Activated naive CD4-positive, alpha-beta T cell treated with anti-CD3 and anti-CD28 coated beads, Interleukin-2, amount 50 U/mL, for 16 hours (primary cell): Measurements from ENCODE around the gene ROBO1.
"Not testable (repeated sequence)": the region's sequence is repeated elsewhere in the genome, so short reads cannot be mapped to it uniquely, and the experiment has no call there.

Experiments used
- DNase-seq: peaks from one replicate; pipeline ENCODE4 v3.0.0-alpha.2; 2020

Gene ROBO1

DNA sequence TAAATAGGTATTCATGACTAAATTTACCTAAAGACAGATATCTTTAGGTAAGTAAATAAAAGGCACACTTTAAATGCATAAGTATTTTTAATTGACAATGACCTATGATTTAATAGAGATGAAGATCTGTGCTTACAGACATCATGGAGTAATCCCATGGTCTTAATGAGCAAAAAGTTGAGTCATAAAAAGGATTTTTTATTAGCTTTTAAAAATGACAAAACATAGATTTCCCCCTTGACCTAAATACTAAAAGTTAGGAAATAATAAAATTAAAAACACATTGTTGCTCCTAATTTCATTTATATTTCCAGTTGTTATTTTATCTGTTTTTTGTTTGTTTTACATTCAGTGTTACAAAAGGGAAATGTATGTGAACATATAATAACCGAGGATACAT lies 1005.7 kb downstream of the ROBO1 start:
- DNase-seq, result no peak

DNA sequence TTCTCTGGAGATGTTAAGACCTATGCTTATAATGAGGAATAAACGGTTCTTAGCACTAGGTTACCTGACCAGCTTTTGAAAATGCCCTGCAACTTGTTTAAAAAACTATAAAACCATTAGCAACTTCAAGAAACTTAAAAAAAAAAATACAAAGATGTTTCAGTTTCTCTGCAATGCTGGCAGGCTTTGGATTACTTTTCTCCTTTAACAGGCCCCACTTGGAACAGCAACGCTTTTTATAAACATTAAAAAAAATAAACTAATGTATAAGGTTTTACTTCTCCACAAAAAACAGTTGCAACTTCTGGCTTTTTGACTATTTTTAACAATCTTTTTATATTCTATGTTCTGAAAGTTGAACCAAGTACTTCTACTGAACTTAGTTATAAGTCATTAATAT lies 1006.7 kb downstream of the ROBO1 start:
- no peak for DNase-seq

DNA sequence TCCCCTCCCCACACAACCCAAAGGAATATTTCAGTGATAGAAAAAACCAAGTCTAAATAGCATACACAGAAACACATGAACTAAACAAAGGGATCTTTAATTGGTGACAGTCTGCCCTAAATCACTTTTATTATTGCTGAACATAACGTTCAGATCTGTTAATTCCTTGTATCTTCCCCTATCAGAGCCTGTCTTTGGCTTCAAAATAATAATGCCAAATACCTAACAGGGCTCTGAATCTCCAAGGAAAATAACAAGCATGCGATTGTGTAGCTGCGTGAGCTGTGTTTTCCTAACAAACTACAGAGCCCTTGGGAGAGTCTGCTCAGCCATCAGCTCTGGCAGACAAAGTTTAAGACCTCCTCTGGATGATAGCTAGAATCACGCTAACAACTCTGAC lies 1010.1 kb downstream of the ROBO1 start:
- DNase-seq, result no peak

DNA sequence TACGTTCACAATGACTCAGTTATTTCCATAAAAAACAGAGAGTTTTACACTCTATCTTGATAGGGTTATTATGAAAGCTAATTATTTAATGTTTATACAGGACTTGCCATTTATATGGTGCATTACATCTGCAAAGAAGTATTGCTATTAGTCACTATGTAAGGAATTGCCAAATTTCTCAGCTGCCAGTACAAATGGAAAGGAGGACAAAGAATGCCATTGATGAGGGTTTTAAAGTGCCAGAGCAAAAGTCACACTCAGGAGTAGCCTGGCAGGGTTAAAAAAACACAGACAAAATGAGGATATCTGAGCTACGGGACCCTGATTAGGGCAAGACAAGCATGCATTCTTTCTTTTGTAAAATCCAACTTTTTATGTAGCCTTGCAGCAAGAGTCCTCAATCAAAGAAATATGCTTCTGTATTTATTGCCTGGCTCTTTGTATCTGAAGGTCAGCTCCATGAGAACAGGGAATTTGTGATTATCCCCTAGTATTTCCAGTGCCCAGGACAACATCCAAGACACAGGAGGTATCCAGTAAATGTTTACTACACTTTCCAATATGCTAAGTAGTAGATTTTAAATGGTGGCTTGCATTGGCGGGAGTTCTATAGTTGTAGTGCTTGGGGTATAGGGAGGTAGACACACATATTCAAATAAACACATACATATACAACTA lies 1013.6 kb downstream of the ROBO1 start:
- DNase-seq, result no peak

DNA sequence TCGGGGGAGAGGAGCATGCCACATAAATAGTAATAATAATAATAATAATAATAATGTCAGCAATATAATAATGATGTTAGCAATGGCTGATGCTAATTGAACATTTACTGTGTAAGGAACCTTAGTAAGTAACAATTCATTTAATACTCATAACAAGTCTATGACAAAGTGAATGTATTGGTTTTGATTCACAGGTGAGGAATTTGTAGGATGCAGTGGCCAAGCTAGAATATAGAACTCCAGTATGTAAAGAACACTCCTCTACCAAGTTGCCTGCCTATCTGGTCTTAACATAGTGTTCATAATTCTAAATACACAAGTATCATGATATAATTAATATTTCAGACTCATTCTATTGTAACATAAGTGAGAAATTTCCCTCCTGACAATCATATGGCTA lies 1016.5 kb downstream of the ROBO1 start:
- DNase-seq, result no peak

DNA sequence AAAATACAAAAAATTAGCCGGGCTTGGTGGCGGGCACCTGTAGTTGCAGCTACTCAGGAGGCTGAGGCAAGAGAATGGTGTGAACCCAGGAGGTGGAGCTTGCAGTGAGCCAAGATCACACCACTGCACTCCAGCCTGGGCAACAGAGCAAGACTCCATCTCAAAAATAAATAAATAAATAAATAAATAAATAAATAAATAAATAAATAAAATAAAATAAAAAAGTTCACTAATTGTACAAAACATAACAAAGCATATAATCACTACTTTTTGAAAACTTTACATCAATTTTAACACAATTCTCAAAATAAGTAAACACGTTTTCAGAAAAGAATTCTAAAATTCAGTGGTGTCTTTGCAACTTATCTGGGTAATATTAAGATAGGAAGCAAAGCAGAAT lies 1017.5 kb downstream of the ROBO1 start:
- not testable (repeated sequence) for DNase-seq

DNA sequence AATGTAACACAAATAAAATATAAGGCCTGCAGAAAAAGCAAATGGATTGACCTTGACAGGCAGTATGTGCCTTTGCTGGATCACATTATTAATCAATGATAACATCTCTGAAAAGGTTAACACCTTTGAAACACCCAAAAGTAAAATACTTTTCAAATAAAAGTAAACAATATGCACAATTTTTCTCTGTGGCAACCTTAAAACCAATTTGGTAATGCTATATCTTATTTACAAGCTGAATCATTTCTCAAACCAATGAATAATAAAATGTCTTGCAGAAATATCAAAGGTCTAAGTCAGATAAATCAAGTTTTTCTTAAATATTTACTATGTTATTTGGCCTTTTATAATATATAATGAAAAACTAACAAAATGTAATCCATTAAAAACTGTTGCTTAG lies 1018.7 kb downstream of the ROBO1 start:
- no peak for DNase-seq

DNA sequence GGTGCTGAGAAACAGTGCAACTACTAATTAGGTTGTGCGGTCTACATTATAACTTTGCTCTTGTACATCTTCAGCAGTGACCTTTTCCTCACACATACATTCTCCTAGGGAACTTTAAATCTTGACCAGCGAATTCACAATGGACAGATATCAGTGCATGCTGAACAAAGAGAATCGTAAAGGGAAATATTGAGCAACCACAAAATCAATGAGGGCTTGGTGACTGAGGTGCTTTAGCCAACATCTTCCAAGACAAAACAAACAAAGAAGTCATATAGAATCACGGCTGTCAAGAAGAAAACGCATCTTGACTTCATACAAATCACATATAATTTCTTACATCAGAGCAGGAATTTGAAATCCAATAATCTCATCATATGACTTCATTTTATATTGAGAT lies 1022.0 kb downstream of the ROBO1 start:
- no peak for DNase-seq

DNA sequence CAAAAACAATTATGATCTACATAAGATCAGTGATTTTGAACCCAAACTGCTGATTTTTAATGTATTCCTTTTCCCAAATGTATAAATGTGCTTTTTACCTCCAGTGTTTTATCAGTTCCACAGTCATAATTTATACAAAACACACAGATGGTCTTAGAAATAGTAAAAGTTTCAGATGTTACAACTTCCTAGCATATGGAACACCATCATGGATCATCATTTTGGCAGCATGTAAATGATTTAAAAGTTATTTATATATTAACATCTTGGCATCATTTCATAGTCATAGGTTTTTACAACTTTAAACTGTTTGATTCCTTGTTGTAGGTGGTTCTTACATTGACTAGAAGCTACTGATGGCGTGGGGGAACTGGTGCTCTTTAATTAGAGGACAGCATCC lies 1025.3 kb downstream of the ROBO1 start:
- no peak for DNase-seq

DNA sequence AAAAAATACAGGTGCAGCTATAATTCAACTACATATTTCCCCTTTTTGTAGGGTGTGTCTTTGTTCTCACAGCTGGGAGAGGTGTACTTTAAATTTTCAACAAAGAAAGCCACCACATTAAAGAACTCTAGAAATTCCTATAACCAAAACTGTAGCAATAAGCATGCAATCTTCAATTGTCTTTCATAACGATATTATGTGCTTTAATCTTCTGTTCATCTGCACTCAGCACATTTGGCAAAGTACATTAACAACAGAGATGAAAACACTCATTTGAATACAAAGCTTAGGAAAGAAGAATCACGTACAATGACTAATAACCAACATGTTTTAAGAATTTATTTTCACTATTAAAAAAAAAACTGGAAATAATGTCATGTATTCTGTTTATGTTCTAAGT lies 1025.8 kb downstream of the ROBO1 start:
- no peak for DNase-seq

DNA sequence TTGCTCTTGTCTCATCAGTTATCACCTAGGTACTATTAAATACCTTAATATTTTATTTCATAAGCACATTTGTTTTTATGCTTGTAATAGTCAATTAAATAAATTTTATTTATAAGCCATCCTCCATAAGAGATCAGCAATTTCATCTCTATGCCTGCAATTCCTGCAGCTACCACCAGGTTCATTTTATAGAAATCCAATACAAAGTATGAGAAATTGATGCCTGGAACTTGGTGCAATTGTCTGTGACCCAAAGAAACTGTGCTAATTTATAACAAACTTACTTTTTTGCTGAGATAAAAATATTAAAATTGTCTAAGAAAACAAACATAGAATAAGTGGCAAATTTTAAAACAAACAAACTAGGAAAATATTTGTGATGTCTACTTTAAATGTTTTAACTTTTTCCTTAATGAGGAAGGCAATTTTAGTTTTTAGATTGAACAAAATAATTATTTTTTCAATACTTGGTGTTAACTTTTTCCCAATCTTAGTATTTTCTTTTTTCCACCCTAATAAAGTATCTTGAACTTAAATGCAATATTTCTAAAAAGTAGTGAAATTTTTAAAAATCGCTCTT lies 1026.6 kb downstream of the ROBO1 start:
- no peak for DNase-seq

DNA sequence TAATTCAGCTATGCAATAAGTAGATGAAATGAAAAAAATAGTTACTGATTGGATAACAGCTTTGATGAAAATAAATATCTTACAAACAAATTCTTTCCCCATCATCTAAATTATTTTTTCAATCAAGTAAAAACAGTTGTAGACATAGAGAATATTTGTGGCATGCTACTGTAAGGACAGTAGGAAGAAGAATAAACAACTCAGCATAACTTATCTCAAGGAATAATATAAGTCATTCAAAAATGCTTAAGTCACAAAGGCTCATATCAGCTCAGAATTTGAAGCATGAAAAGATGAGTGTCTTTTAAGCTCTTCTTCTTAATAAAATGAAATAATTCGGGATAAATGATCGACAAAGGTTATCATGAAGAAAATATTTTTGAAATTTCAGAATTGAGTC lies 1029.0 kb downstream of the ROBO1 start:
- no peak for DNase-seq

DNA sequence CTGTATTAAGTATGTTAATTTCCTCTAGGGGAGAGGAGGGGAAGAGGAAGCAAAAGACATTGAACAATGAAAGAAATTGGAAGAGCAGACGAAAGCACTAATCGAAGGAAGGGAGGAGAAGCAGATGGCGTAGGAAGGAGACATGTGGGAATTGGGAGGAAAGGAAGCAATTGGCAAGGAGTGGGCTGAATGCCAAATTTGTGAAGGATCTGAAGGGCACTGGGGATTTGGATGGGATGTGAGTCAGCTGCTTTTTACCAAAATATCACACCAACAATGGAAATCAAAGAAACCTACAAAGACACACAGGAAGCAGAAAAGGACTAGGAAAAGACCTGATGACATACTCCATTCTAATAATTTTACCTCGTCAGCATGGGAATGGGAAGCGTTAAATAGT lies 1029.8 kb downstream of the ROBO1 start:
- DNase-seq, result no peak

DNA sequence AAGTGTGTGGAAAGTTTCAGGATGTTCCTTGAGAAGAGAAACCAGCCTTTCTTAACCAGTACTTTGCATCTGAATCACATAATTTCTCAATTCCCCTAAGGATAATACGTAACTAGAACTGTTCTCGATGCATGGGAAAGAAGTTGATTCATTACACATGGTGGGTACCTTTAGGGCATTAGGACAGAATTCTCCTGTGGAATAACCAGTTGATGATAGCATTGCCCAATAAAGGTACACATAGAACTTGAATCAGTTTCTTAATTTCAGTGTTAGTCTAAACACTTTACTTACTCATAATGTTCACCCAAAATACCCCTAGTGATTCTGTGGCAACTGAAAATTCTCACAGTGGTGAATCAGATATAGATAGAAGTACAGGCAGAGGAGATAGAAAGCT lies 1030.9 kb downstream of the ROBO1 start:
- no peak for DNase-seq

DNA sequence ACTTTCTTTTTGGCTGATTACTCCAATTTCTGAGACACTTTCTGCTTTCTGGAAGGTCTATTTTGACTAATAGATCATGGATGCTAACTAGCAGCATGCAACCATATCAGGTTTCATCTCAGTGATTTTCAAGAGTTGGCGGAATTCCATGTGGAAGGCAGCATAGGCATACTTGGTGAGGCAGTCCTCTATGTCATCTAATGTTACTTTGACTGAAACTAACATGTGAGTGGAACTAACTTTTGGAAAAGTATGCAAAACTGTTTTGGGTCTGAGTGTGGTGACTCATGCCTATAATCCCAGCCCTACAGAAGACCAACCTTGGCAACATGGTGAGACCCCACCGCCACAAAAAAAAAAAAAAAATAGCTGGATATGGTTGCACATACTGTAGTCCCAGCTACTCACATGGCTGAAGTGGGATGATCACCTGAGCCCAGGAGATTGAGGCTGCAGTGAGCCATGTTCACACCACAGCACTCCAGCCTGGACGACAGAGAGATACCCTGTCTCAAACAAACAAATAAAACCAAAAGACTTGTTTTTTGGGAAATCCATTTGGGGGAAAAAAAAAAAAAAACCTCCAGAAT lies 1033.7 kb downstream of the ROBO1 start:
- DNase-seq, result no peak

DNA sequence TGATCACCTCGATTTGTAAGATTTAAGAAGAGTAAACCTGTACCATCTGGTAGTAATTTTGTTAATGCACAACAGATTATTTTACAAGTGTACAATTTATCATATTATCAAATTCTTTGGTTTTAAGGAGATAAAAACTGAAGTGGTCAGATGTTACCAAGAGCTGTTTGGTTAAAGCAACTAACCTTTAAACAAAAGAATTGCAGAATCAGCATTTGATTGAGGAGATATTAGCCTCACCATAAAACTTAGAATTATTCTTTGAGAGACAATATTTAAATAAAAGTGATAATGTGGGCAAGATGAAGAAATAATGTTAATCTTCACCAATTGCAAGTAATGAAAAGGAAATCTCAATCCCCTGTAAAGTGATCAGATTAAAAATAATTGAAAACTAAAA lies 1034.9 kb downstream of the ROBO1 start:
- DNase-seq, result no peak

DNA sequence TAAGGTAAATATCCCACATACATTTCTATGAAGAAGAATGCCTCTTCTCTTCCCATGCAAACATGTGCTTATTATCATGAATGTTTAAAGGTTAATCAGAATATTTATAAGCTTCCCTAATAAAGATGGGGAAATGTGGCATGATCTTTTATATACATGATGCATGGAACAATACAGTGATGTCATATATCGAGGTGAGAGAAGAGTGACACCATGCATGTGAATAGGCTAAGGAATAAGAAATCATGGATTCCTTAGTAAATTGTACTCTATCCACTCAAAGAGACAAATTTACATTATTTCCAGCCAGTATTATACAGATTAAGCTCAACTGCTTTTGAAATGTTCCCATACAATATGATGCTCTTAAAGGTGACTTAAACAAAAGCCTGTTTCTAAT lies 1035.3 kb downstream of the ROBO1 start:
- DNase-seq, result no peak

DNA sequence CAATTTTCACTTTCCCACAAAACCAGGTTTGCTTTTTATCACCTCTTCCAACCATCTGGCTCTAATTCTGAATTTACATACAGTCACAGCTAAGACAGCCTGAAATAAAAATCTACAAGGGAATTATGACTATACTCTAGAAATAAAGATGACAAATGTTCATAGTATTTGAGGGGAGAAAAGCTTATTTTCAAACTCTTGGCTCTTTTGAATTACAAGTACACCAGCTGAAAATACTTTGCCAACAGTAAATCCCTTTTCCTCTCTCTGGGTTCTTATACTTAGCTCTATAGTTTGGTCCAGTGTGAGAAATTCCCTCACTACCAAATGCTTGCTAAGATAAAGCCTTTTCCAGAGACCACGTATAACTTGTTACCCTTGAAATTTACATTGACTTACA lies 1037.9 kb downstream of the ROBO1 start:
- DNase-seq, result no peak

DNA sequence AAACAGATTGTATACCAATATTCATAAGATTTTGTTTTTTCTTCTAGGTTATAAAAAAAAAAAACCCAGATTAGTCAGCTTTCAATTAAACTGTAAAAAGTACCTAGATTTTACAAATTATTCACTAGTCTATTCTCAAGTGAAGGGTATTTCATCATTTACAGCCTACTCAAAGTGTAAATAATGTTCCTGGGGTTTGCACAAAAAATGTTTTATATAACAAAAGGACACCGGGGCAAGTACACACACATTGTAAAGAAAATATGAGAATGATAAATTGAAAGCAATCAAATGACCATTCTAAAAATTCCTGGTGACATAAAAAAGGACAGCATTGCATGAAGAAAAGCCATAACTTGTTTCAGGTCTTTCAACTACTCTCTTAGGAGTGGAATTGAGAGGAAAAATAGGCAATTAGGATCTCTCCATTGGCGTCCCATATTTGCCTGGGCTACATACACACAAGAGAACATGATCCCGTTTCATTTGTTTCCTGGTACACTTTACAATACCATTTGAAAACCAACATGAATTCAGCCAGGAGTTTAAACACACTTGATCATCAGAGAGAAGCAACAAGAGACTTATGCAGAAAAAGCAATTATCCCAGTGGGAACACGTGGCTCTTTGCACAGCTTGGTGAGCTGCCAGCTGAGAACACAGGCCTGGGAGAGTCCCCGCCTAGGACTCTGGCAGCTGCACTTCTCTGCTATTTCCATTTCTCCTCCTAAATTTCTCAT lies 1039.2 kb downstream of the ROBO1 start:
- DNase-seq, result no peak

DNA sequence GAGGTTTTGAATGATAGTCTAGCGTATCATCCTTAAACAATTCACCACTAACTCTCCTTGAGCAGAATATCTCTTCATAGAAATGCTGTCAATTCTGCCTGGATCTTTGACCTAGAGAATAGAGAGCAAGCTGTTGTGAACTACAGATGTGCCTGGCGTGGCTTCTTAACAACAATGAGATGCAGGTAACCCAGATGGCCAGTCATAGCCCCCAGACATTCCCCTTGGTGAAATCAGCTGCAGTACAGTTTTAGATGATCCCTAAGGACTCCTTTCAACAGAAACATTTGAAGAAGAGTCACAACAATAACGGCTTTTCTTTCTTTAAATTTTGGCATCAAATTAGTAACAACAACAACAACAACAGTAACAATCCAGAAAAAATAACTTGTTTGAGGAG lies 1041.3 kb downstream of the ROBO1 start:
- no peak for DNase-seq

DNA sequence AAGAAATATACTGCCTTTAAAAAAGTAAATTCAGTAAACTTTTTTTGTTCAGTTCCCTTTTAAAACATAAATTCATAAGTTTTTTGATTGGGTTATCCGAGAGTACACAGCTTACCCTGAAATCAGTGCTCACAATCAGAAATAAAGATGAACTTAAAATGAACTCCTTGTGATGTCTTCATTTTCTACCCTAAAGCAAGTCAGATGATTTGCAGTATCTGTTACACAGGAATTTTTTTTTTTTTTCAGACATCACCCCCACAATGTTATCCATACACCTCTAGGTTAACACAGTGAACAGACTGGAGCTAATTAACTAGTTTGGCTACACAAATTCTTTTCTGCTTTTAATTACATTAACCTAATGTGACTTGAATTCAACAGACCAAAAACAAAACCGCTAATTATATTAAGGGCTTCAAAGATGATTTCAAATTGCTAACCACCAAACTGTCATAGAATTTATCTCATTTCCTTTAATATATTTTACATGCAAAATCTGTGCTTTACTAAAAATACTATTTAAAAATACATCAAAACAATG lies 1042.0 kb downstream of the ROBO1 start:
- DNase-seq, result no peak

DNA sequence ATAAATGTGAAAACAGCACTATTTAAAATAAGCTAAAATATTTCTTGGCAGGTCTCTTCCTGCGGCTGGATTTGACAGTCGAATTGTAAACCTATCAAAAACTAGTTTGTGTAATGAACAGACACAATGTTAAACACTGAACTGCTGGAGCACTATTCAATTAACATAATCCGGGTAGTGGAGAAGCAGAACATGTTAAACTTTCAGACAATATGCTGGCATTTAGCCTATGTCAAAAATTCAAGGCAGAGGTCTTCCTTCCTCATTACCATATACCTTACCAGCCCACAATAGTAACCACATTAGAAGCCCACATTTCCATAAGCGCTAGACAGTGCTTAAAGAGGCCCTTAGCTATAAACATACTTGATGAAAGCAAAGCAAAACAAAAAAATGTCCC lies 1042.9 kb downstream of the ROBO1 start:
- DNase-seq, result no peak

DNA sequence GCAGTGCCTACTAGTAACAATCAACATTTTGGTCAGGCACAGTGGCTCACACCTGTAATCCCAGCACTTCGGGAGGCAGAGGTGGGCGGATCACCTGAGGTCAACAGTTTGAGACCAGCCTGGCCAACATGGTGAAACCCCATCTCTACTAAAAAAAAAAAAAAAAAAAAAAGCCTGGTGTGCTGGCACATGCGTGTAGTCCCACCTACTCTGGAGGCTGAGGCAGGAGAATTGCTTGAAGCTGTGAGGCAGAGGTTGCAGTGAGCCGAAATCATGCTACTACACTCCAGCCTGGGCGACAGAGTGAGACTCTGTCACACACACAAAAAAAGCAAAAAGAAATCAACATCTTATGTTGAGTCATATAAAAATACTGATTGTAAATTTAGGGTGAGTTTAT lies 1043.4 kb downstream of the ROBO1 start:
- DNase-seq, result not testable (repeated sequence)
